ENCODE results near the gene BEAN1.

DNA sequence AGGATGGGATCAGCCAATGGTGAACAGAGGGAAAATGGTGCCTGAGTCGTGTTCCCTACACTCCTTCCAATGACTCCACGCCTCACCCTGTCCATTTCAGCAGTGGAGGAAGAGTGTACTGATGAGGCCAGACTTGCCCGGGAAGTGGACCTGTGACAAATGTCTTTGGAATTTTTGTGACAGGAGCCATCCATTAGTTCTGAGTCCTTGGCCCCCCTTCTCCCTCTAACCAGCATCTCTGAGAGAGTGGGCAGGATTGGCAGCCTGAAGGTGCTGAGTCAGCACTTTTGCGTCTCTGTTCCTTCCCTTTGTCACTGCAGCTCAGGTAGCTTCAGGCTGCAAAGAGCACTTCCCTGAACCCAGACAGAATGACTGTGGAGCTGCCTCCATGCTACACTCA lies 30.8 kb downstream of the BEAN1 start:
- TF ChIP-seq, protein P1, sequence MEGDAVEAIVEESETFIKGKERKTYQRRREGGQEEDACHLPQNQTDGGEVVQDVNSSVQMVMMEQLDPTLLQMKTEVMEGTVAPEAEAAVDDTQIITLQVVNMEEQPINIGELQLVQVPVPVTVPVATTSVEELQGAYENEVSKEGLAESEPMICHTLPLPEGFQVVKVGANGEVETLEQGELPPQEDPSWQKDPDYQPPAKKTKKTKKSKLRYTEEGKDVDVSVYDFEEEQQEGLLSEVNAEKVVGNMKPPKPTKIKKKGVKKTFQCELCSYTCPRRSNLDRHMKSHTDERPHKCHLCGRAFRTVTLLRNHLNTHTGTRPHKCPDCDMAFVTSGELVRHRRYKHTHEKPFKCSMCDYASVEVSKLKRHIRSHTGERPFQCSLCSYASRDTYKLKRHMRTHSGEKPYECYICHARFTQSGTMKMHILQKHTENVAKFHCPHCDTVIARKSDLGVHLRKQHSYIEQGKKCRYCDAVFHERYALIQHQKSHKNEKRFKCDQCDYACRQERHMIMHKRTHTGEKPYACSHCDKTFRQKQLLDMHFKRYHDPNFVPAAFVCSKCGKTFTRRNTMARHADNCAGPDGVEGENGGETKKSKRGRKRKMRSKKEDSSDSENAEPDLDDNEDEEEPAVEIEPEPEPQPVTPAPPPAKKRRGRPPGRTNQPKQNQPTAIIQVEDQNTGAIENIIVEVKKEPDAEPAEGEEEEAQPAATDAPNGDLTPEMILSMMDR (conservative IDR thresholded peaks at IDR 0.05 in 1 of 2, IDR thresholded peaks at IDR 0.05 in 1 of 2; ENCODE audit: low read depth in 1 of 2, low read length in 2 of 2), result no peak
- TF ChIP-seq EZH2 (IDR thresholded peaks at IDR 0.05; ENCODE audit: low read length, missing control alignments), result no peak

Measured in fibroblast of lung (primary cell).